Neural cell (in vitro differentiated cells): ENCODE measurements around the gene HOXD8. TPM values are rescaled to one million over a fixed set of nuclear protein-coding genes. Genes with fewer than 3 reads are reported as not detected.

Experiments used
- H2AFZ ChIP-seq: fragments of 200-600, 300-800 bp; sonication (generic), shearing (Covaris generic); 2 replicates; pipeline ENCODE4 v1.6.0; 2014; ENCODE audit warnings: low read depth, mild to moderate bottlenecking, antibody characterized with exemption, low read length, moderate library complexity
- H3F3A ChIP-seq: fragments of 200-600 bp; shearing (Covaris generic); 2 replicates; pipeline ENCODE4 v1.6.1; 2016; ENCODE audit warnings: mild to moderate bottlenecking, moderate library complexity, mixed read lengths, antibody characterized with exemption, low read length; ENCODE audit not compliant: insufficient read depth, poor library complexity, severe bottlenecking
- H3K27ac ChIP-seq: fragments of 200-600, 300-800 bp; sonication (generic), shearing (Covaris generic); 2 replicates; pipeline ENCODE4 v1.5.1; 2014; ENCODE audit warnings: mild to moderate bottlenecking, low read length, moderate library complexity
- H3K27me3 ChIP-seq: fragments of 300-800, 200-600 bp; sonication (generic), shearing (Covaris generic); 2 replicates; pipeline ENCODE4 v1.6.0; 2014; ENCODE audit warnings: mild to moderate bottlenecking, low read depth, low read length, moderate library complexity; ENCODE audit not compliant: insufficient read depth
- H3K36me3 ChIP-seq: fragments of 300-800, 200-600 bp; sonication (generic), shearing (Covaris generic); 2 replicates; pipeline ENCODE4 v1.5.1; 2014; ENCODE audit warnings: mild to moderate bottlenecking, antibody characterized with exemption, low read length, moderate library complexity; ENCODE audit not compliant: insufficient read depth
- H3K4me2 ChIP-seq: fragments of 300-800, 200-600 bp; sonication (generic), shearing (Covaris generic); 2 replicates; pipeline ENCODE4 v1.6.0; 2014; ENCODE audit warnings: mild to moderate bottlenecking, low read length
- H3K4me3 ChIP-seq: fragments of 300-800, 200-600 bp; sonication (generic), shearing (Covaris generic); 2 replicates; pipeline ENCODE4 v1.5.1; 2014; ENCODE audit warnings: mild to moderate bottlenecking, low read length, moderate library complexity
- H3K79me2 ChIP-seq: fragments of 200-600 bp; shearing (Covaris generic); replicated peaks from 2 replicates; pipeline ENCODE4 v1.6.0; 2014; ENCODE audit warnings: mild to moderate bottlenecking, low read length, moderate library complexity; ENCODE audit not compliant: insufficient read depth
- H3K9ac ChIP-seq: fragments of 300-800, 200-600 bp; sonication (generic), shearing (Covaris generic); 2 replicates; pipeline ENCODE4 v1.6.1; 2016; ENCODE audit warnings: mild to moderate bottlenecking, low read length, mixed read lengths
- H3K9me2 ChIP-seq: fragments of 200-600 bp; shearing (Covaris generic); 2 replicates; pipeline ENCODE4 v1.6.1; 2016; ENCODE audit warnings: mild to moderate bottlenecking, low read length, mixed read lengths; ENCODE audit not compliant: insufficient read depth
- H3K9me3 ChIP-seq: fragments of 200-600, 300-800 bp; sonication (generic), shearing (Covaris generic); 2 replicates; pipeline ENCODE4 v1.6.1; 2016; ENCODE audit warnings: mild to moderate bottlenecking, mixed run types, low read length, moderate library complexity, mixed read lengths
- H4K20me1 ChIP-seq: fragments of 200-600 bp; shearing (Covaris generic); 2 replicates; pipeline ENCODE4 v1.6.1; 2016; ENCODE audit warnings: mild to moderate bottlenecking, mixed run types; ENCODE audit not compliant: insufficient read depth
- EZH2 ChIP-seq: fragments of 200-600, 300-800 bp; shearing (Covaris generic), sonication (generic); IDR thresholded peaks from 2 replicates; pipeline ENCODE4 v1.6.1; 2014; ENCODE audit warnings: antibody characterized with exemption, low read length, borderline replicate concordance, mild to moderate bottlenecking; ENCODE audit not compliant: insufficient read depth, poor library complexity, severe bottlenecking
- RAD21 ChIP-seq: fragments of 450-650 bp; conservative IDR thresholded peaks from 2 replicates; pipeline ENCODE4 v1.6.1; 2014; ENCODE audit warnings: antibody characterized with exemption, mild to moderate bottlenecking, moderate library complexity
- REST ChIP-seq: IDR thresholded peaks from 2 replicates; pipeline ENCODE4 v1.6.1; 2012; ENCODE audit warnings: borderline replicate concordance
- TAF1 ChIP-seq: IDR thresholded peaks from 2 replicates; pipeline ENCODE4 v1.6.1; 2012; ENCODE audit warnings: low read depth
- polyA plus RNA-seq: library from polyadenylated mRNA; depleted of rRNA; stranded (reverse); fragments of >200 nt; gene quantifications from 2 replicates; pipeline ENCODE4 v1.2.3, GENCODE V29; 2014

The HOXD8 gene
- polyA plus RNA-seq, 1 donor from 2014 or later: not detected

GRCh38 chr2:176147800-176148496 lies 18.4 kb downstream of the HOXD8 start:
- no peaks in the 10 kb centered on the region for H3K79me2 ChIP-seq
- no peak for TF ChIP-seq RAD21
- H3K9ac ChIP-seq: no peak overlapping the region
- H3K27me3 ChIP-seq: peaks cover 99% of the 10 kb centered on the region
- no peak overlapping the region for H3K4me2 ChIP-seq
- no peaks in the 10 kb centered on the region for H3K36me3 ChIP-seq
- H3K9me3 ChIP-seq: peaks cover 5% of the 10 kb centered on the region
- no peak overlapping the region for H2AFZ ChIP-seq
- no peaks in the 10 kb centered on the region for H3K9me2 ChIP-seq
- H3K27ac ChIP-seq: no peak overlapping the region
- no peaks in the 10 kb centered on the region for H4K20me1 ChIP-seq
- H3K4me3 ChIP-seq: no peak overlapping the region
- H3F3A ChIP-seq: no peaks in the 10 kb centered on the region

- Histone ChIP-seq H3K9me2 (no peaks in the 10 kb centered on the region), H4K20me1 (no peaks in the 10 kb centered on the region), H3K36me3 (no peaks in the 10 kb centered on the region), H3F3A (no peaks in the 10 kb centered on the region), H3K27me3 (peaks cover 99% of the 10 kb centered on the region), H3K9ac (no peak overlapping the region), H3K27ac (no peak overlapping the region), H2AFZ (no peak overlapping the region), H3K4me2 (no peak overlapping the region), H3K4me3 (no peak overlapping the region), H3K79me2 (no peaks in the 10 kb centered on the region), H3K9me3 (peaks cover 5% of the 10 kb centered on the region)
- no peak for TF ChIP-seq REST
These were observed 19.4 kb downstream of the HOXD8 start for GRCh38 chr2:176148751-176149421.

- Histone ChIP-seq H3K4me3 (no peak overlapping the region), H4K20me1 (no peaks in the 10 kb centered on the region), H2AFZ (no peak overlapping the region), H3K36me3 (no peaks in the 10 kb centered on the region), H3K27me3 (peaks cover 100% of the 10 kb centered on the region), H3K79me2 (no peaks in the 10 kb centered on the region), H3K9me3 (peaks cover 5% of the 10 kb centered on the region), H3K27ac (no peak overlapping the region), H3F3A (no peaks in the 10 kb centered on the region), H3K4me2 (no peak overlapping the region), H3K9me2 (no peaks in the 10 kb centered on the region), H3K9ac (no peak overlapping the region)
- peak; percentile 25 for TF ChIP-seq EZH2
- TF ChIP-seq RAD21: no peak
- no peak for TF ChIP-seq TAF1
These were observed 20.0 kb downstream of the HOXD8 start for GRCh38 chr2:176149481-176149938.
